HG03108 (cell line): ENCODE data around the gene SLC44A1.
A peak's percentile ranks its signal among the peaks of the same experiment; 100 is the strongest.

Source experiments
- ATAC-seq: cut with Tn5 transposase; IDR thresholded peaks from one replicate; pipeline ENCODE4 v1.9.1; 2021; ENCODE audit warnings: moderate library complexity; ENCODE audit not compliant: unreplicated experiment

The SLC44A1 gene

DNA sequence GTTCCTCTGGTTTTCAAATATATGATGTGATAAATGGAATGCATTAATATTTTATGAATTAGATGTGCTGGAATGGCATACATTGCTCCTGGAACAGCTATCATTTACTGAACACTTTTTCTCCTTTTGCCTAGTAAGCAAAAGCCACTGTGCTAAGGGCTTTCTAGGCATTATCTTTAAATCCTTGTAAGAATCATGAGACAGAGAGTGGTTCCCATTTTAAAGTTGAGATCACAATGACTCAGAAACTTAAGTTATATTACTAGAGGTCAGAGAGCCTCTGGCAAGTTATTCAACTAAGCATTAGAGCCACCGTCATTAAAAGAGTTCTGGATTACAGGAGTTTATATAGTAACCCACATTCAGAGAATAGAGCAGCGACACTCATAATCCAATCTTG, 176.7 kb downstream of the SLC44A1 start:
- no peak for ATAC-seq

DNA sequence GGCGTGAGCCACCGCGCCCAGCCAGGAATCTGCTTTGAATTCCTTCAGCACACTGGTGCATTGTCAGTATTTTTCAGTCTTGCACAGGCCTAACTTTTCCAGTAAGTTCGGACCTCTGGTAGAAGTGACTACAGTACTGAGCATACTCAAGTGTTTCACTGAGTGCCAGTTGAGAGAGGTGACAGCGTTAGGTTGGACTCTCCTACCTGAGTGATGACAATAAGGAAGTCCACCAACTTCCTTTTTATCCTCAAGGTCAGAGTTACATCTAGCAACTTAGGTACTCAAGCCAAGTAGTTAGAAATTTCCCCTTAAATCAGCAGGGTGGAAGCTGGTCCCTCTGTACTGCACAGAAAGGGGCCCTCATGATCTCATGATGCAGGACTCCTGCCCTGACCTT, 177.4 kb downstream of the SLC44A1 start:
- no peak for ATAC-seq

DNA sequence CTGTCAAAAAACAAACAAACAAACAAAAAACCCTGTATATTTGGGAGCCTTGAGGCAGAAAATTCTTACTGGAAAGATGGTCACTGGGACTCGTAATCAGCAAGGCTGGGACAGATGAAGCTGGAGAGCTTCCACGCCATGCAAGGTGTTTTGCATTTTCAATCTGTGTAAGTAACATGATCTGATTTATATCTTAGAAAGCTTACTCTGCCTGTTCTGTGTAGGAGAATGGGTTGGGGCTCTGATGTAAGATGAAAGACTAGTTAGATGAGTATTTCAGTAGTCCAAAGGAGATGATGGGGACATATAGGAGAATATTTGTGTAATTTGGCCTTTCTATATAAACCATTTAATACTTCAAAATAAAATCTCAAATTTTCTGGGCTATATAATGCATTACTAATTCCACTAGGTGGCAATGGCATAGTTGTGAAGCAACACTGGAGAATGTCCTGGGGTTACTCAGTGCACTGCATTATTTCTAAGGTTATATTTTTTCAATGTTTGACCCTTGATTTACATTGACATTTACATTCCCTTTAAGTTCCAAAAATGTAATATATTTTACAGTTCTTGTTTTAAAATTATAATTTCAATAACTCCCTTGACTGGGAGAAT, 181.5 kb downstream of the SLC44A1 start:
- ATAC-seq, result peak; percentile 61

DNA sequence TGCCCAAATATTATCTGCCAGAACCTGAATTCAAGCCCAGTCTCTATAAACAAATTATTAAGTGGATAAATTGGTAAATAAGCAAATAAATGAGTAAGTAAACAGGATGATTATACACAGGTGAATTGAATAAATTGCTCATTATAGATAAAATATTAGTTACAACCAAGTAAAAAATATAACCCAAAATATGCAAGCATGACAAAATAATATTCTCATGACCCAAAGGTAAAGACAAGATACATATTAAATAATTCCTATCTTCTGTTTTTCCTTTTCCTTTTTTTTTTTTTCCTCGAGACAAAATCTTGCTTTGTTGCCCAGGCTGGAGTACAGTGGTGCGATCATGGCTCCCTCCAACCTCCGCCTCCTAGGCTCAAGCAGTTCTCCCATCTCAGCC, 182.2 kb downstream of the SLC44A1 start:
- no peak for ATAC-seq

DNA sequence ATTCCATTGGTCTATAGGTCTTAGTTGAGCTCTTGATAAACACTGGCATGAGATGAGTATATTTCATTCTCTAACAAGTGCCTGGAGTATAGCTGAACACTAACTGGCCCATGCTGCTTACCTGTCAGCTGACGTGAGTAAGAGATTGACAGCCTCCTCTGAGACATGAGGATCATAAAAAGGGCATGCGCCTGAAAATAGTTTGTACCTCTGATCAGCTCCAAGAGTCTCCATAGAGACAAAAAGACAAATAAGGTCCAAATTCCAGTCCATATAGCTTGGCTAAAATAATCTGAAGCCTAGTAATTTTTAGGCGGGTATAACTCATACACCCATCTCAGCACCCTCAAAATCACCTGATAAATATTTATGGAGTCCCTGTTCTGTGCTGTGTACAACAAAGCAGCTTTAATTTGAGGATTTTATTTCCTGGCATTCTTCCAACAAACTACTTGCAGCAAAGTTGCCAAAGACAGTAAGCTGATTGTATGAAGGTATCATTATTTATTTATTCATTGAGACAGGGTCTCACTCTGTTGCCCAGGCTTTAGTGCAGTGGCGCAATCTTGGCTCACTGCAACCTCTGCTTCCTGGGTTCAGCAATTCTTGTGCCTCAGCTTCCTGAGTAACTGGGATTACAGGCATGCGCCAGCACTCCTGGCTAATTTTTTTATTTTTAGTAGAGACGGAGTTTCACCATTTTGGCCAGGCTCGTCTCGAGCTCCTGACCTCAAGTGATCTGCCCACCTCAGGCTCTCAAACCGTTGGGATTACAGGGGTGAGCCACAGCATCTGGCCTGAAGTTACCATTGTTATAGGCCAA, 187.2 kb downstream of the SLC44A1 start:
- ATAC-seq, result no peak

DNA sequence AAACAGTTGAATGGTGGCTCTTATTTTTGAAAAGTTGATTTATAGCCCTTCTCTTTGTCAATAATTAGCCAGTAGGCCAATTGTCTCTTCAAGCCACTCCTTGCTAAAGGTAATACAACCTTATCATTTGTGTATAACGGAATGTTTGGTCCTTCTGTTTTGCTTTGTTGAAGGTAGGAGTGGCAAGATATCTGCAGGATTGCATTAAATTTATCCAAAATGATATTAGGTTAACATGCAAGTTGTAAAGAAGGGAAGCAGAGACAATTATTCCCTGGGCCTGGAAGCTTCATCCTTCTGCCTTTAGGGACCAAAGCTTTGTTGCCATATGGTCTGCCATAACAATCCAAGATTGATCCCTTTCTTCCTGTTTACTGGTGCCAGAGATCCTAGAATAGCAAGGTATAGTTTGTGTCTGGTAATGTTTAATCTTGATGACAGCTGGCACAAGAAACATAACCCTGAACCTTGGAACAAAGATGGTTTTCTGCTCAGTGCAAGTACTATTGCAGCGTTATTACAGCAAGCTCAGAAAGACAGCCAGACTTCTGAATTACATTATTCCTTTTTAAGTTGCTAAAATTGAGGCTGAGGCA, 187.9 kb downstream of the SLC44A1 start:
- ATAC-seq, result no peak

DNA sequence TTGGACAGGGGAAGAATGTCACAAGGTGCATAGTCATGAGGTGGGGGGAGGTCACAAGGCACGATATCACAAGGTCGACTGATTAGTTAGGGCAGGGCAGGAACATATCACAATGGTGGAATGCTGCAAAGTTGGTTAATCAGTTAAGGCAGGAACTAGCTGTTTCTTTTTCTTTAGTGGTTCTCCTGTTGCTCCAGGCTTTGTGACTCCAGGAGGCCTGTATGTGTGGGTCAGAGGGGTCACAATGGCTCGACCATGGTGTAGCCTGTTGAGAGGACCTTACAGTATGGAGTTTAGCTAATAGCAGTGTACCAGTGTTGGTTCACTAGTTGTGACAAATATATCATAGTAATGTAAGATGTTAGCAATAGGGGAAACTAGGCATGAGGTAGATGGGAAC, 191.0 kb downstream of the SLC44A1 start:
- ATAC-seq, result no peak

DNA sequence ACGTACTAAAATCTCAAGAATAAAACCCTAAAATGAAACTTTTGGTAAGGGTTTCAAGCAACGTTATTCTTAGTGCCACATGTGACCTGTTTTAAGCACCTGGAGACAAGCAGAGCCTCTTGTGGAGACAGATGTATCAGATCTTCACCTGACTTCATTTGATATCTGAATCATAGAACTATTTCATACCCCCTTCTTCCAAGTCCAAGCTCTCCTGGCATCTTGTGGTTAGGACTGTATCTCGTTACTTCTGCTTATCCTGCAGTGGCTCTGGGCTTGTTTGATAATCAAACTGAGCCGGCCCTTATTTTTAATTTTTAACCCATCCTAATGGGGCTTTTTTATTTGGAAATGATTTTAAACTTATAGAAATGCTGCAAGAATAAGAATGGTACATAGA, 192.3 kb downstream of the SLC44A1 start:
- no peak for ATAC-seq

DNA sequence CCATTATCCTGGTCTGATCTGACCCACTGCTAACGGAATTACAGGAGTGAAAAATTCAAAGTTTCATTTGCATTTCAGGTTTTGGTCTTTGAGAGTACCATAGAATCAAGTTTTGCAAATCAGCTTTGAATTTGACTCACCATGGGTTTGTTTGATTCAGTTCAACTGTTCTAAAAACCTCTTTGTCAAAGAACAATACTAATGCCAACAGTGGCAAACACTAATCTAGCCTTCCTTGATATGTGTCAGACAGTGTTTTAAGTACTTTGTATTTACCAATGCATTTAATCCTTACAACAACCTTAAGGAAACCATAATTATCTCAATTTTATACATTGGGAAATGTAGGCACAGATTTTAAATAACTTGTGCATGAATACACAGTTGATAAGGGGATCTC, 193.3 kb downstream of the SLC44A1 start:
- ATAC-seq, result no peak

DNA sequence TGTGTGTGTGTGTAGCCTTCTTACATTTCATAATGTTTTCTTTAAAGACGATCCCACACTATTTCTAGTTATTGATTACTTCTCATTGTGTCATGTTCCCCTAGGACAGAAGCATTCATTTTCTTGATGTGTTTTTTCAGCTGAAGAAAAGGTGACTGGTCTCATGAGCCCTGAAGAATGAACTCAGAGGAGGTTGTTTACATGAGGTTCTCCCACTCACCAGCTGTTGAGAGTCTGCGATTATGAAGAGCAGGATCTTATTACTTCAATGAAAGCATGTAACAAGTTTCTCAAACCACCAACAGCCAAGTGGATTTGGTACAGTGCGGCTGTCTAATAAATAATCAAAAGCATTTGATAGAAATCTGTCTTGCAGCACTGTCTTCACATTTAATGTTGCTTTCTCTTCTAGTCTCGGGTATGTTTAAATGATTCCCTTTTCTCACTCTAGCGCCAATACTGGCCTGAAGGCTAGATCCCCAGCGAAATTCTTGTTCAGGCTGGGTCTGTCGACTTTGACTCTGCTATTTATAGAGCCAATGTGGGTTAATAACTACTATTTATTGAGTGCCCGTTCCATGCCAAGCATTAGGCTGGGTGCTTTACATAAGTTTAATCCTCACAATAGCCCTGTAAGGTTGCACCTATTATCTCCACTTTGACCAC, 193.8 kb downstream of the SLC44A1 start:
- ATAC-seq, result no peak

DNA sequence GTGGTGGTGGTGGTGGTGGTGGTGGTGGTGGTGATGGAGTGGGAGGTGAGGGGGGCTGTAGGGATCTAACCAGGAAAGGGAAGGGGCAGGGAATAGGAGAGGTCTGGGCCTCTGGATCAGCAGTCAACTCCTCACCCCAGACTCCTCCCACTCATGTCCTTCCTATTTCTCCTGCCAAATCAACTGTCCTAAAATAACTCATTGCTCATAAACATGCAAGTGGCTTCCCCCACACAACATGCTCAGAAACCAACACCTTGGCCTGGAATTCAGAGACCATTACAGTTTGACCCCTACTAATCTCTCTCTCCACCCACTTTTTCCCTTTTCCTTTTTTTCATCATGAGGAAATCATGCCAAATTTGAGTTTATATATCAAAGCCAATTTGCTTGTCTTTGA, 195.0 kb downstream of the SLC44A1 start:
- ATAC-seq, result no peak

DNA sequence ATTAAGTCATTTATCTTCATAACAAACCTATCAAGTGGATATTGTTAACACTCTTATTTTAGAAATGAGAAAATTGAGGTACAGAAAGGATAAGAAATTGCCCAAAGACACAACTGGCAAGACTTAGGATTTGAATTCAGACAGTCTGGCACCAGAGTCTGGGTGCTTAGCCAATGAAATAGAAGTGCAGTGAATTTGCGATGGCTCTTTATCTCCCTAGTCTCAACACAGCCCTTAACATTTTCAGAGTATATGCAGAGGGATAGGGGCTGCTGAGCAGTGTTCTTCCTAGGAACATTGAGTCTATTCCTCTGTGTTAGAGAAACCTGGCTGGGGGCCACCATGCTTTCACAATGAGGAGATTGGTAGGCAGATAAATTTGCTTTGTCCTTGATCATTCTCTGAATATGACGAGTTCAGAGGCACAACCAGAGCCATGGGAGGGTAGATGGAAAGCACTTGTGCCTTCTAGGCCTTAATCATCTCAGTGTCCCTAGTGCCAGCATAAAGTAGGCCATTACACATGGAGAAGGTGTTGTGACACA, 197.2 kb downstream of the SLC44A1 start:
- no peak for ATAC-seq

DNA sequence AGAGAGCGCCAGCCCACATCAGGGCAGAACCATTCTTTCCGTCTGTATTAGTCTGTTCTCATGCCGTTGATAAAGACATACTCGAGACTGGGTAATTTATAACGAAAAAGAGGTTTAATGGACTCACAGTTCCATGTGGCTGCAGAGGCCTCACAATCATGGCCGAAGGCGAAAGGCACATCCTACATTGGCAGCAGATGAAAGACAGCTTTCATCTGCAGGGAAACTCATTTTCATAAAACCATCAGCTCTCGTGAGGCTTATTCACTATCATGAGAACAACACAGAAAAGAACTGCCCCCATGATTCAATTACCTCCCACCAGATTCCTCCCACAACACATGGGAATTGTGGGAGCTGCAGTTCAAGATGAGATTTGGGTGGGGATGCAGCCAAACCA, 198.7 kb downstream of the SLC44A1 start:
- ATAC-seq, result no peak

DNA sequence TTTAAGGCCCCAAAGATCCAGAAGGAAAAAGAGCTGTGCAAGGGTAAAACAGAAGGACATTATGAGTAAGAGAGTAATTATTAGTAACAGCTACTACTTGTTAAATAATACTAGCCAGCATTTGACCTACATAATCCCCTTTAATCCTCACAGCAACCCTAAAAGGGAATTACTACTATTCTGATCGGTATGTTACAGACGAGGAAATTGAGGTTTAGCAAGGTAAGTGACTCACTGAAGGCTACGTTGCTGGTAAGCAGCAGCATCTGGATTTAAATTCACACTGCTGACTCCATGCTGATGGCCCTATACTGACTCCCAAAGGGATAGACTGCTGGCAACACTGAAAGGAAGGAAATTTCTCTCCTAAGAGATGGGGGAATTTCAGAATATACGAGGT, 199.7 kb downstream of the SLC44A1 start:
- no peak for ATAC-seq

DNA sequence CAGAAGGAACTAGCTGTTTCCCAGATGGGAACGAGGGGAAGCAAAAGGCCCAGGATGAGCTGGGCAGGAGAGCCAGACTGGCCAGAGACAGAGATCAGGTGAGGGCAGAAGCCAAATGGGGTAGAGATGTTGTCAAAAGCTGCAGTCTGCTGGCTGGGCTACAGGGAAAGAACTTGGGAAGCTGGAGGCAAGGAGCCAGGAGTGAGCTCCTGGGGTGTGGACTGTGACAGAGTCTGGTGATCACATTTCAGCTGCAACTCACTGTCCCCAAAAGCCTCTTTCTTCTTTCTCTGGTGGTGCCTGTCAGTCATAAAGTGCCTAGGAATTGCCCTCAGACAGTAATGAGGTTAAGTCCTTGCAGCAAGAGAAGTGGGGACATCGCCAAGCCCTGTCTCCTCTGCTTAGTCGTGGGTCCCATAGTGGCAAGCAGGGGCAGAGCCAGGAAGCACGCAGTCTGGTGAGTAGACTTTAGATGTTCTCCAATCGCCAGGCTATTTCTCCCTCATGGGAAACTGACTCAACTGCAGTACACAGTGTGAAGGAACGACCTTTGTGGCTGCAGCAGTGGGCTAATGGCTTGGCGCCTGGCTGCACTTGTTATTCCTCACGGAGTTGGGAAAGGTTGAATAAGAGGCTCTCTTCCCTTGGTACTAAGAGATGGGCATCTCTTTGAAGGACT, 200.9 kb downstream of the SLC44A1 start:
- ATAC-seq, result no peak

DNA sequence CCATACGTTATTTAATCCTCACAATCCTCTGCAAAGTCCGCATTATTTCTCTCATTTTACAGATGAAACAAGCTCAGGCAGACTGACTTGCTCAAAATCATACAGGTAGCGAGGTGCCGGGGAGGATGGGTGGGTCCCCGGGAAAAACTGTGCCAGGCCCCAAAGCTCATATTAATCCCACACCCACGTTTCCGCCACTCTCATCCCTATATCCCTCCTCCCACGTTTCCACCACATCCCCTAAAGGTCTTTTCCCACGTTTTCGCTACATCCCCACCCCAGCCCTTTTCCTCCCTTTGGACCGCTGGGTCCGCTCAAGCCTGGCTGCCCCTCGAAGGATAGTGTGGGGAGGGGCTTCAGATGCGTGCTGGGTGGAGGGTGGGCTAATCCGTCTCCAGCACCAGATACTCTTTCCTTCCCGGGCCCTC, 202.9 kb downstream of the SLC44A1 start:
- ATAC-seq, result no peak

DNA sequence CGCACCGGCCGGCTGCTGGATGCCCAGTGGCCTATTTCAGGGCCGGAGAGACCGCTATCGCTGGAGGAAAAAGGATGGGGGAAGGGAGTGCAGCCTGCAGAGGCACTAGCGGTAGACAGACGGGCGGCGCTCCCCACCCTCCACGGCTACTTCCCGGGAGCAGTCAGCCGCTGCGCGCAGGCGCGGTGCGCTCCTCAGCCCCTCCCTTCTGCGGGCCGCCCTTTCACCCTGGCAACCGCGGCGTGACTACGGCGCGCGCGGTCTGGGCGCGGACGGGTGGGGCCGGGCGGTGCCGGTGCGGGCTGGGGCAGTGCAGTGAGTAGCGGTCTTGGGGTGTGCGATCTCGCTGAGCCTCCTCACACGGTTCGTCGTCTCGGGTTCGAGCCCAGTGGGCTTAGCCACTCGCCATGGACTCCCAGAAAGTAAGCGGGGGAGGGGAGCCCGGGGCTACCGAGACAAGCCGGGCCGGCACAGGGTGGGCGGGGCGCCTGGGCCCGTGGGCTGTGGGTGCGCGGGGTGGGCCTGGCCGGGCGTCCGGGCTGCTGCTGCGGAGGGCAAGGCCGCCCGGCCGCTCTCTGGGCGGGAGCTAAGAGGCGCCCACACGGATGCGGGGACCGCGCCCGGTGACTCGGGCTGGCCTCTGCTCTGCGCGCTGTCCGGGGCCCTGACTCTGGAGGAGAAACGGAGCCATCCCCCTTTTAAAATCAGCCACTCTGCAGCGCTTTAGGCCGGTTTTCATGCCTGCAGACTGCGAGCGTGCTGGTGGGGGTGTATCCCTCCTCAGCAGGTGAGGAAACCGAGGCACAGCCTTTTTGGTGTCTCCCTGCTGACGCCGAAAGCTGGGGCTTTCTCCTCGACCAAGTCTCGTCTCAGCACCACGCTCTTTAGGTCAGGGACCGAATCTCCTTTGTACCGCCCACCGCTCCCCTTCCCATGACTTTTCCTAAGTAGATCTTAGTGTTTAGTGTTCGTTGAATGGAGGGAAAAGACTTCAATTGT, 203.7 kb downstream of the SLC44A1 start, which contains the start of gene FSD1L:
FSD1L (plus strand) TSS at position 221 of the 999 bp plus-strand sequence; CDS start at position 408, 187 bp downstream.
- peak; percentile 97 for ATAC-seq

DNA sequence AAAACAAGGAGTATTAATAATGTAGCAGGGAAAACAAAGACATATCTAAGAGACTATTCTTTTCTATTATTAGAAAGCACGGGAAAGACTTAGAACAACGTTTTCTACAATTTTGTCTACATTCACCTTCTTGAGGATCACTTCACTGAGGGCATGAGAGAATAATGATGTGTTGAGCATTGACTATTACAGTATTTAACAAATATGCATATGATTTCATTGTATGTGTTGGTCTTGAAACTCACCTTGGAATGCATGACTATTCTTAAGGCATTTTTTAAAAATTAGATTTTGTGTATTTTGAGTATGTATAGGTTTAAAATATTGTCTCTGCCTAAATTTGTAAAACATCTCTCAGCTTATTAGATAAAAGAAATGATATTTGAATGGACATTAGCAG, 204.6 kb downstream of the SLC44A1 start:
- ATAC-seq, result no peak

DNA sequence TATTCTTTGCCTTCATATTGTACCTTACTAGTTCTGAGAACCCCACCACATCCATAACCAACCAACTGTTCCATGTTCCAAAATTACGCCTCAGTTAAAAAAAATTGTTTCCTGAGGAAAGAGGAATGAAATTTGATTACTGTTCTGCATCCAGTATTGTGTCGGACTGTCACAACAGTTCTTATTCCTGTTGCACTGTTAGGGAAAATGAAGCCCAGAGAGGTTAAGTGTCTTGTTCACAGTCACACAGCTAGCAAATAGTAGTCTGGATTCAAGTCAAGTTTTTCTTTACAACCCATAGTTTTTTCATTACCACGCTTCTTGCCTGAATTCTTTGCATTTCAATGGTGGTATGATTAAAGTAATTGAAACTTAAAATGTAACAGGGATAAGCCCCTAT, 207.7 kb downstream of the SLC44A1 start:
- ATAC-seq, result no peak
